Karpas-422 (cell line): ENCODE data around the gene MFSD1. TPM values are rescaled to one million over a fixed set of nuclear protein-coding genes. Genes with fewer than 3 reads are reported as not detected.

Source experiments
- total RNA-seq: library from RNA; depleted of rRNA; stranded (reverse); fragments of >200 nt; shearing (Covaris generic); gene quantifications from 2 replicates; pipeline ENCODE4 v1.2.3, GENCODE V29; 2014; ENCODE audit warnings: low replicate concordance; rRNA removed

The MFSD1 gene
- total RNA-seq, 1 experiment from 2014 or later: 114 TPM

Other genes starting within 250 kb of the MFSD1 start
- not detected in 2 replicates for gene MLF1, start 230.9 kb upstream of the MFSD1 start, total RNA-seq
- 61.1 and 74.1 TPM in 2 replicates for gene GFM1, start 157.5 kb upstream of the MFSD1 start, total RNA-seq
- gene LXN, start 129.4 kb upstream of the MFSD1 start, total RNA-seq: 7.8 and 12.1 TPM in 2 replicates
- gene RARRES1, start 69.6 kb upstream of the MFSD1 start, total RNA-seq: not detected in 2 replicates